SK-N-MC (cell line): ENCODE results near the gene ABCD2.

Experiments
- EZH2 ChIP-seq: fragments of 200-600 bp; sonication (generic); IDR thresholded peaks from one replicate; pipeline ENCODE4 v1.6.1; 2017; ENCODE audit warnings: antibody characterized with exemption
- FOXP2 ChIP-seq: optimal IDR thresholded peaks from 2 replicates; pipeline ENCODE3; 2011; ENCODE audit warnings: mild to moderate bottlenecking, moderate library complexity; ENCODE audit not compliant: insufficient read depth; ENCODE audit errors: extremely low read length, control extremely low read depth
- POLR2AphosphoS5 ChIP-seq: IDR thresholded peaks from 2 replicates; pipeline ENCODE4 v1.6.1; 2012; ENCODE audit warnings: mild to moderate bottlenecking, low read depth, low read length, borderline replicate concordance

- TF ChIP-seq POLR2AphosphoS5: no peak
- TF ChIP-seq EZH2: no peak
- TF ChIP-seq FOXP2: no peak
Measured at GRCh38 chr12:39574378-39574777, 45.2 kb downstream of the ABCD2 start.
